Astrocyte (in vitro differentiated cells and primary cell): ENCODE results near the gene RTN3.

Source experiments
- EZH2 ChIP-seq: IDR thresholded peaks from 2 replicates; pipeline ENCODE4 v1.6.1; 2012; ENCODE audit warnings: mild to moderate bottlenecking, low read length, inconsistent platforms; ENCODE audit not compliant: insufficient read depth
- TF ChIP-seq, protein P1 (sequence below): IDR thresholded peaks from 2 replicates; pipeline ENCODE4 v1.5.1; 2011; ENCODE audit warnings: low read depth, mild to moderate bottlenecking, inconsistent platforms, low read length, moderate library complexity; ENCODE audit not compliant: insufficient read depth

DNA sequence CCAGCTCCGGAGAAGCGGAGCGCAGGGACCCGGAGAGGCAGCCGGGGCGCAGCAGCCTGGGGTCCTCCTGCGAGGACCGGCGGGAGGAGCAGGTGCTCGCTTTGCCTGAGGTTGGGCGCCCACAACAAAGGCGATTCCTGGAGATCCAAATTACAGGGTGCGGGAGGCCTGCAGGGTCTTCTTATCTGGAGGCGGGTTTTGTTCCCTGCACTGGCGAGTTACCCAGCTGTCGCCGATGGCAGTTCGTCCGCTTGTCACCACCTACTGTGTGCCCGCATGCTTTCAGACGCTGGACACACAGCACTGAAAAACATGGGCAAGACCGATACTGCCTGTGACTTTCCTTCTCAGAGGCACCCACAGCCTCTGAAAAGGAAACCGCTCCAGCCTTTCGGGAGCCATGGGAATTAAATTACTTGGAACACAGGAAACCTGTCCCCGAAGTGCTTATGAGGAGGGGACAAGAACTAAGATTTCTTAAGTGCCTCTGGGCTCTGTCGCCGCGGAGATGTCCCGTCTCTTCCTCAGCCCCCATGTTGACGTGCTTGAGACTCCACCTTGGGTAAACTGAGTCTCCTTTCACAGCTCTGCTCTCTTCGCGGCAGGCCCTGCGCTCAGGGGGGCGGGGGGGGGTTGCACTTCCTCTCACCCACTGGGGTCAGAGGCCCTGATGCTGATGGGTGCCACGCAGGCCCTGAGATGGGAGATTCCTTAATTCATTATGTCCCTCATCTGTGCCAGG is 88.6 kb downstream of the RTN3 start:
- TF ChIP-seq, protein P1, sequence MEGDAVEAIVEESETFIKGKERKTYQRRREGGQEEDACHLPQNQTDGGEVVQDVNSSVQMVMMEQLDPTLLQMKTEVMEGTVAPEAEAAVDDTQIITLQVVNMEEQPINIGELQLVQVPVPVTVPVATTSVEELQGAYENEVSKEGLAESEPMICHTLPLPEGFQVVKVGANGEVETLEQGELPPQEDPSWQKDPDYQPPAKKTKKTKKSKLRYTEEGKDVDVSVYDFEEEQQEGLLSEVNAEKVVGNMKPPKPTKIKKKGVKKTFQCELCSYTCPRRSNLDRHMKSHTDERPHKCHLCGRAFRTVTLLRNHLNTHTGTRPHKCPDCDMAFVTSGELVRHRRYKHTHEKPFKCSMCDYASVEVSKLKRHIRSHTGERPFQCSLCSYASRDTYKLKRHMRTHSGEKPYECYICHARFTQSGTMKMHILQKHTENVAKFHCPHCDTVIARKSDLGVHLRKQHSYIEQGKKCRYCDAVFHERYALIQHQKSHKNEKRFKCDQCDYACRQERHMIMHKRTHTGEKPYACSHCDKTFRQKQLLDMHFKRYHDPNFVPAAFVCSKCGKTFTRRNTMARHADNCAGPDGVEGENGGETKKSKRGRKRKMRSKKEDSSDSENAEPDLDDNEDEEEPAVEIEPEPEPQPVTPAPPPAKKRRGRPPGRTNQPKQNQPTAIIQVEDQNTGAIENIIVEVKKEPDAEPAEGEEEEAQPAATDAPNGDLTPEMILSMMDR = no peak
- TF ChIP-seq EZH2 = no peak
